Spleen (tissue), 13 donors: ENCODE data around the gene DYDC1. TPM values are rescaled to one million over a fixed set of nuclear protein-coding genes. Genes with fewer than 3 reads are reported as not detected.

Experiments used
- DNase-seq: peaks from one replicate; pipeline ENCODE4 v3.0.0-alpha.2; 2020
- H3K27ac ChIP-seq, 8 donors: fragments of 200-600 bp; sonication (generic) in 7 of 8; 1 replicate in 4 of 8; 2 replicates in 4 of 8; pipeline versions ENCODE4 v1.5.0 to v1.8.0; 2016 to 2021; ENCODE audit warnings: inconsistent platforms in 4 of 8, mild to moderate bottlenecking in 4 of 8, moderate library complexity in 1 of 8
- H3K27me3 ChIP-seq, 7 donors: fragments of 200-600 bp; sonication (generic) in 6 of 7; replicated peaks in 1 of 7; 1 replicate in 4 of 7; 2 replicates in 3 of 7; pipeline versions ENCODE4 v1.5.0 to v1.8.0; 2016 to 2021; ENCODE audit warnings: inconsistent platforms in 3 of 7, mild to moderate bottlenecking in 1 of 7
- H3K36me3 ChIP-seq, 6 donors: fragments of 200-600 bp; sonication (generic) in 5 of 6; 1 replicate in 4 of 6; 2 replicates in 2 of 6; pipeline versions ENCODE4 v1.5.0 to v1.8.0; 2016 to 2021; ENCODE audit warnings: inconsistent platforms in 2 of 6
- H3K4me1 ChIP-seq, 6 donors: fragments of 200-600 bp; sonication (generic) in 5 of 6; 1 replicate in 3 of 6; 2 replicates in 3 of 6; pipeline versions ENCODE4 v1.5.0 to v1.8.0; 2016 to 2021; ENCODE audit warnings: inconsistent platforms in 3 of 6
- H3K4me3 ChIP-seq, 8 donors: fragments of 200-600 bp; sonication (generic) in 7 of 8; 1 replicate in 4 of 8; 2 replicates in 4 of 8; pipeline versions ENCODE4 v1.5.0 to v1.8.0; 2016 to 2021; ENCODE audit warnings: inconsistent platforms in 4 of 8, mild to moderate bottlenecking in 4 of 8, moderate library complexity in 2 of 8
- H3K9me3 ChIP-seq, 8 donors: fragments of 200-600 bp; sonication (generic) in 7 of 8; 1 replicate in 4 of 8; 2 replicates in 4 of 8; pipeline versions ENCODE4 v1.5.0 to v1.8.0; 2016 to 2021; ENCODE audit warnings: inconsistent platforms in 4 of 8
- POLR2A ChIP-seq, 3 donors: fragments of 450-650 bp; IDR thresholded peaks; one replicate each; pipeline ENCODE4 v1.5.1; 2017; ENCODE audit warnings: antibody characterized with exemption in 3 of 3, mild to moderate bottlenecking in 1 of 3
- POLR2AphosphoS5 ChIP-seq, 3 donors: sonication (generic); formaldehyde crosslinking; IDR thresholded peaks; one replicate each; pipeline ENCODE4 v1.5.1; 2017; ENCODE audit warnings: antibody characterized with exemption in 3 of 3
- WGBS, 5 donors: extraction: QIAGEN DNeasy Blood & Tissue Kit in 3 of 5; methylation state at CpG; one replicate each; pipeline versions ENCODE4 v1.1.5 to v1.1.7; 2013 to 2018; 5-methylcytosine and 5-hydroxymethylcytosine counted together
- intact Hi-C: fragments of 100-400 bp; cut with DNase I; formaldehyde crosslinking; loops from one replicate; pipeline ENCODE4 v1.15.0; 2023; ENCODE audit warnings: low total_unique reads
- long read RNA-seq, 2 donors: transcript quantifications; one replicate each; lab custom pipeline, GENCODE V29; 2026
- polyA plus RNA-seq, 3 donors: library from polyadenylated mRNA; stranded (reverse); fragments of 200-250 nt; gene quantifications; one replicate each; pipeline ENCODE4 v1.2.1, GENCODE V29; 2013
- total RNA-seq, 7 donors: library from RNA; depleted of rRNA in 3 of 7; stranded (reverse); fragments of >200 nt in 3 of 7; fragmentation: NEBNext Ultra II Directional in 4 of 7; extraction: Animal tissue kit (Norgen Biotek cat#: 25700) in 4 of 7; gene quantifications; one replicate each; pipeline versions ENCODE4 v1.1.0 to v1.2.1, GENCODE V29; 2016 to 2021
- TF ChIP-seq, protein P1 (sequence below), 11 experiments: fragments of 200-600 bp in 7 of 11; fragments of 450-650 bp in 4 of 11; sonication (generic) in 4 of 11; IDR thresholded peaks in 8 of 11; conservative IDR thresholded peaks in 3 of 11; 1 replicate in 7 of 11; 2 replicates in 4 of 11; pipeline versions ENCODE4 v1.4.0 to v1.8.0; 2016 to 2021; ENCODE audit warnings: antibody characterized with exemption in 11 of 11, inconsistent platforms in 4 of 11, mild to moderate bottlenecking in 1 of 11
- donor health status: healthy with polysubstance abuse.
- donor health status: DM: no; HTN: no; CAD: no; lungs with moderate emphysema.
- donor health status: DM: no; HTN: no; CAD: no.
- donor health status: Bipolar disorder and iron deficiency.
- donor health status: healthy.
- donor health status: DM: no; HTN: no; CAD: no.
- donor health status: DM: yes; HTN: yes; CAD: no.

DYDC1 gene
- total RNA-seq: not detected
- not detected for polyA plus RNA-seq
- long read RNA-seq, donor 1: 0 reads
- long read RNA-seq, donor 2: 0 reads

DNA sequence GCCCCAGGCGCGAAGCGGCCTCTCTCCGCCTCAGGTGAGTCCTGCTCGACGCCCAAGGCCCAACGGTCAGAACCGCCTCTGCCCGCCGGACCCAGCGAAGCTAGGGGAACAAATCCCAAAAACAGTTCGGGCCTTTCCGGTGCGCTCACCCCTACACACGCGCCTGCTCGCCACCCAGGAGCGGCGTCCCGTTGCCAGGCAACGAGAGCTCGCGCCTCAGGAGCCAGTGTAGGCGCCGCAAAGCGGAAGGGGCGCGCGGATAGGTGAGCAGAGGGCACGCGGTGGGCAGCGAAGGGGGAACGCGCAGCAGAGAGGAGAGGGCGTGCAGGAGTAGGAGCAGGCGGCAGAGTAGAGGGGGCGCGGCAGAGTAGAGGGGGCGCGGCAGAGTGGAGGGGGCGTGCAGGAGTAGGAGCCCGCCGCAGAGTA, at the start of gene DYDC1, which contains the start of gene DYDC2:
TSS of gene DYDC1 (minus strand) at position 193 of the 426 bp plus-strand sequence. CDS start 4,154 bp downstream, outside the sequence.
TSS of gene DYDC2 (plus strand) at position 219 of the 426 bp plus-strand sequence. CDS start 5,663 bp downstream, outside the sequence.
- Histone ChIP-seq H3K27me3 (peaks cover 0 to 59% (median 13%) of the 10 kb centered on the region in 7 donors), H3K4me1 (peaks cover 0 to 17% (median 8%) of the 10 kb centered on the region in 6 donors), H3K9me3 (no peaks in the 10 kb centered on the region), H3K27ac (no peak within 1 kb of the TSS), H3K4me3 (peak within 1 kb of the TSS in 7 of 8 donors; percentile 8 to 63 (median 35)), H3K36me3 (no peaks in the 10 kb centered on the region)
- 0 to 4% (median 3%) methylated on average over 24 to 43 of the region's 43 CpGs for WGBS, 5 donors
- no peak for TF ChIP-seq POLR2AphosphoS5 (IDR thresholded peaks at IDR 0.05)
- TF ChIP-seq, protein P1, sequence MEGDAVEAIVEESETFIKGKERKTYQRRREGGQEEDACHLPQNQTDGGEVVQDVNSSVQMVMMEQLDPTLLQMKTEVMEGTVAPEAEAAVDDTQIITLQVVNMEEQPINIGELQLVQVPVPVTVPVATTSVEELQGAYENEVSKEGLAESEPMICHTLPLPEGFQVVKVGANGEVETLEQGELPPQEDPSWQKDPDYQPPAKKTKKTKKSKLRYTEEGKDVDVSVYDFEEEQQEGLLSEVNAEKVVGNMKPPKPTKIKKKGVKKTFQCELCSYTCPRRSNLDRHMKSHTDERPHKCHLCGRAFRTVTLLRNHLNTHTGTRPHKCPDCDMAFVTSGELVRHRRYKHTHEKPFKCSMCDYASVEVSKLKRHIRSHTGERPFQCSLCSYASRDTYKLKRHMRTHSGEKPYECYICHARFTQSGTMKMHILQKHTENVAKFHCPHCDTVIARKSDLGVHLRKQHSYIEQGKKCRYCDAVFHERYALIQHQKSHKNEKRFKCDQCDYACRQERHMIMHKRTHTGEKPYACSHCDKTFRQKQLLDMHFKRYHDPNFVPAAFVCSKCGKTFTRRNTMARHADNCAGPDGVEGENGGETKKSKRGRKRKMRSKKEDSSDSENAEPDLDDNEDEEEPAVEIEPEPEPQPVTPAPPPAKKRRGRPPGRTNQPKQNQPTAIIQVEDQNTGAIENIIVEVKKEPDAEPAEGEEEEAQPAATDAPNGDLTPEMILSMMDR (IDR thresholded peaks at IDR 0.05 in 8 of 11, conservative IDR thresholded peaks at IDR 0.05 in 3 of 11): no peak
- TF ChIP-seq POLR2A (IDR thresholded peaks at IDR 0.05): no peak
- intact Hi-C loops: no loop called here
- DNase-seq: peak; percentile 82

- Histone ChIP-seq H3K4me1 (peaks cover 0 to 34% (median 21%) of the 10 kb centered on the region in 6 donors), H3K27ac (no peak overlapping the region), H3K27me3 (peaks cover 0 to 23% (median 3%) of the 10 kb centered on the region in 7 donors), H3K9me3 (no peaks in the 10 kb centered on the region), H3K4me3 (no peak overlapping the region), H3K36me3 (no peaks in the 10 kb centered on the region)
- intact Hi-C loops: no loop called here
- no peak for DNase-seq
- WGBS, 5 donors: 58 to 80% (median 71%) methylated on average over 4 of the region's 4 CpGs
- no peak for TF ChIP-seq POLR2A (IDR thresholded peaks at IDR 0.05)
- TF ChIP-seq, protein P1 (IDR thresholded peaks at IDR 0.05 in 8 of 11, conservative IDR thresholded peaks at IDR 0.05 in 3 of 11): no peak
Measured at GRCh38 chr10:80406204-80406603, 49.6 kb upstream of the DYDC1 start.

- no peak overlapping the region for H3K27ac ChIP-seq
- no peaks in the 10 kb centered on the region for H3K36me3 ChIP-seq
- H3K27me3 ChIP-seq: peaks cover 0 to 23% (median 3%) of the 10 kb centered on the region in 7 donors
- no peaks in the 10 kb centered on the region for H3K9me3 ChIP-seq
- DNase-seq: no peak
- no peak overlapping the region for H3K4me3 ChIP-seq
- WGBS, 5 donors: 70 to 87% (median 80%) methylated on average over 4 of the region's 4 CpGs
- TF ChIP-seq POLR2A (IDR thresholded peaks at IDR 0.05) (no peak), POLR2AphosphoS5 (IDR thresholded peaks at IDR 0.05) (no peak)
- TF ChIP-seq, protein P1 (IDR thresholded peaks at IDR 0.05 in 8 of 11, conservative IDR thresholded peaks at IDR 0.05 in 3 of 11): no peak
- H3K4me1 ChIP-seq: peaks cover 0 to 30% (median 18%) of the 10 kb centered on the region in 6 donors
- intact Hi-C loops: no loop called here
Measured at GRCh38 chr10:80405626-80406025, 49.1 kb upstream of the DYDC1 start.

DNA sequence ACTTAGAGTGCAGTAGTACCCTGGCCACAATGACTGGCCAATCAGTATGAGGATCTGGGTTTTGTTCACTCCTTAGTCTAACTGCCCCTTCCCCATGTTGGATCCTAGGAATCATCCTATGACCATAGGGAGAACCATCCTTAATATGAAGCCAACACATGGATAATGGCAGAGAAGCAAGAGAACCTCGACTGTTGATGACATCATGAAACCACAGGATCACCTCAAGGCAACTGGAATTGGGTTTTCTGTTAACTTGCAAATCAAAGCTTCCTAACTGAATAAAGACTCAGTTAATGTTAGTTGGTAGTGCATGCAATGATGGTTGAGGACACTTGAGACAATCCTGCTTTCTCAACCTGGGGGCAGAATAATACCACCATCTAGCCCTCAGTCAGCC, 48.5 kb upstream of the DYDC1 start:
- peaks cover 0 to 27% (median 17%) of the 10 kb centered on the region in 6 donors for H3K4me1 ChIP-seq
- no peaks in the 10 kb centered on the region for H3K9me3 ChIP-seq
- no peak overlapping the region for H3K27ac ChIP-seq
- intact Hi-C loops: no loop called here
- WGBS, 5 donors: 67 to 100% (median 79%) methylated on average over 1 of the region's 1 CpG
- no peak overlapping the region for H3K4me3 ChIP-seq
- H3K36me3 ChIP-seq: no peaks in the 10 kb centered on the region
- TF ChIP-seq POLR2A (IDR thresholded peaks at IDR 0.05): no peak
- TF ChIP-seq POLR2AphosphoS5 (IDR thresholded peaks at IDR 0.05): no peak
- TF ChIP-seq, protein P1 (IDR thresholded peaks at IDR 0.05 in 8 of 11, conservative IDR thresholded peaks at IDR 0.05 in 3 of 11): no peak
- no peak for DNase-seq
- peaks cover 0 to 23% (median 3%) of the 10 kb centered on the region in 7 donors for H3K27me3 ChIP-seq
